Activated CD8-positive, alpha-beta memory T cell treated with anti-CD3 and anti-CD28 coated beads, Interleukin-2, amount 50 U/mL, for 24 hours (primary cell): ENCODE measurements around the gene RAD9B.
"Not testable (repeated sequence)": the region's sequence is repeated elsewhere in the genome, so short reads cannot be mapped to it uniquely, and the experiment has no call there.

Experiments used
- DNase-seq: peaks from one replicate; pipeline ENCODE4 v3.0.0-alpha.2; 2020; ENCODE audit errors: extremely low read depth

RAD9B gene

DNA sequence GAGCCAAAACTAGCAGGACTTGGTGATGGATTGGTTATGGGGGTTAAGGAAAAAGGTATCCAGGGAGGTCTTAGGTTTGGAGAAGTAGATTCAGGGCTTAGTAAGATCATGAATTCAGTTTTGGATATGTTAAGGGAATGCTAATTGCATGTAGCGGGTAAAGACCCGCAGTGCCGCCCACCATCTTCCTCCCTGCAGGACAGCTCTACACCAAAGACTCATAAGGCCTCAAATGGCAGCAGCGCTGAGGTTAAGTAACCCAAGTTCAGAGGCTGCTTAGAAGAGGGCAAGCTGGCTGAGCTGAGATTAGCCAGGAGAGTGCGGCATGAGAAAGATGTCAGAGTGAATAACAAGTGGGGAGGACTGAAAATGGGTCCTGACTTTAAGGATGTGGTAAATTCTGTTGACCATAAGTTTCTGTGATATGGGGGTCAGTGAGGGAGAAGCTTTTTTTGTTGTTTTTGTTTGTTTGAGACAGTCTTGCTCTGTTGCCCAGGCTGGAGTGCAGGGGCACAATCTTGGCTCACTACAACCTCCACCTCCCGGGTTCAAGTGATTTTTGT, 26.2 kb downstream of the RAD9B start:
- DNase-seq = no peak

DNA sequence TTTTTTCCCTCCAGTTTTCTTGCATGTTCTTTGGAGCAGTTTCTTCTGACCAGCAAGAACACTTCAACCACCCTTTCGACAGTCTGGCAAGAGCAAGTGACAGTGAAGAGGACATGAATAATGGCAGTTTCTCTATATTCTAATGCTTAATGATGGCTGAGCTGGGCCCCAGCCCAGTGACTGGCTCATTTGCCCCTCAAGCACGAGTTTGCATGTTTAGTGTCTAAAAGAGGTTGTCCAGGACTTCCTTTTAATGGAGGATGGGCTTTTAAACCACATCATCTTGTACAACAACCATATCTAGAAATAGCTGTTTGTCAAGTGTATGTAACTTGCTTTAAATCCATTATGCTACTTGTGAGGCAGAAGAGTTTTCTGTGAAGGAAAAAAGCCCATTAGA, 28.4 kb downstream of the RAD9B start:
- no peak for DNase-seq

DNA sequence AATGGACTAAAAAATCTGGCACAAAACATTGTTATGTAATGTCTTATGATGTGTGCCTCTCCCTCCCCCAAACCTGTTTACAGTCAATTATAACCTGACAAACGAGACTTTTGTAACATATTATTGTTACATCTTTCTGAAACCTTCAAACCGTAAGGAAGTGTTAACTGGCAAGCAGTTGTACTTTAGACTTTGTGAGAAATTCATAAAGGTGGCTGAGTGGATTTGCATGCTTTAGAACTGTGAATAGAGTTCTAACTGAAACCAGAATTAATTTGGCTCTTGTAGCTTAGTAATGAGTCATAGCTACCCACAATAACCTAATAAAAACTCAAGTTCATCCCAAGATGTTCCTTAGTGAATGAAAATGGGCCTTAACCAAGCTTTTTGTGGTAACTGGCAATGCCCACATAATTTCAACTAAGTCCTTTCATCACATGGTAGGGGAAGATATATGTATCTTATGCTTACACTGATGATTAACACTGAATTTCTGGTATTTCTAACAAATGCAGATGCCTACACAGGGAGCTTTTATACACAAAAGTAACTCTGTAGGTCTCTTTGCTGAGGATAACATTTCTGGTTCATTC, 29.7 kb downstream of the RAD9B start:
- no peak for DNase-seq

DNA sequence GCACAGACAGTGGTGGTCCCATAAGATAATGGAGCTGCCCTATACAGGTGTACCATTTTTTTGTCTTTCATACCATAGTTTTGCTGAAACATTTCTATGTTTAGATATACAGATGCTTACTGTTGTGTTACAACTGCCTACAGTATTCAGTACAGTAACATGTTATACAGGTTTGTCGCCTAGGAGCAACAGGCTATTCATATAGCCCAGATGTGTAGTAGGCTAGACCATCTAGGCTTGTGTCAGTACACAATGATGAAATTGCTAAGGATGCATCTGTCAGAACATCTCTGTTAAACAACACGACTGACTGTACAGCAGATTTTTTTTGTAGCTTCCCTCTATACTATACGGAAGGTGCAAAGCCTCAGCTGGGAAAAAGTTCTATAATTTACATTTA, 30.5 kb downstream of the RAD9B start:
- DNase-seq = no peak

DNA sequence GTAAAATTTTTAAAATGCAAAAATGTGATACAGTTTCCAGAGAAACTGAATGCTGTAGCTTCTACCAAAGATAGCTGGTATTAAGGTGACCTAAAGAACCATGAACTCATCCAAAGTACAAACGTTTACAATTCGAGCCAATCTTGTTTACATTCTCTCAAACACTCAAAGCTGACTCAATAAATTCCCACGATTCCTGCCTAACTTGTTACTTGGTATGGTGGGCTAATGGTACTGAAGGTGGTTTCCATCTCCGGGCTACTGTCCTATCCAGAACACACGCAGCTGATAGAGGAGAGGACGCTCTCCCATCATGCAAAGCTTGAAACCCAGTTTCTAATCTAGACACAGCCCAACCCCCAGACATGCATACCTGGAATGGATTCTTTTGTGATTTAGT, 31.5 kb downstream of the RAD9B start:
- no peak for DNase-seq

DNA sequence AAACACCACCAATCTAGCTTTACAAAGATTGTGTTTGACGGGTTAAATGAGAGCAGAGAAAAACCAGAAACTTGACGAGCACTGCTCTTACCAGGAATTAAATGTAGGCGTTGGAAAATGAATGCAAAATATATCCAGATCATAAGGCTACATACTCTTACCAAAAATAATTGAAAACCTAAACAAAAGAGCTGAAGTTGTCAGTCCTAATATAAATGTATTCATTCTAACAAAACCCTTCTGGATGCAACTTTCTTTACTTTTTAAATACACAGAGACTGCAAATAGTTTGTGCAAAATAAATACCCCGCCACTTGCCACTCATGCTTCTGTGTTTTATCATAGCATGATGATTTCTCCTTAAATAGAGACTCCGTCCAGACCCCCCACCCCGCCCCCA, 32.7 kb downstream of the RAD9B start:
- no peak for DNase-seq

DNA sequence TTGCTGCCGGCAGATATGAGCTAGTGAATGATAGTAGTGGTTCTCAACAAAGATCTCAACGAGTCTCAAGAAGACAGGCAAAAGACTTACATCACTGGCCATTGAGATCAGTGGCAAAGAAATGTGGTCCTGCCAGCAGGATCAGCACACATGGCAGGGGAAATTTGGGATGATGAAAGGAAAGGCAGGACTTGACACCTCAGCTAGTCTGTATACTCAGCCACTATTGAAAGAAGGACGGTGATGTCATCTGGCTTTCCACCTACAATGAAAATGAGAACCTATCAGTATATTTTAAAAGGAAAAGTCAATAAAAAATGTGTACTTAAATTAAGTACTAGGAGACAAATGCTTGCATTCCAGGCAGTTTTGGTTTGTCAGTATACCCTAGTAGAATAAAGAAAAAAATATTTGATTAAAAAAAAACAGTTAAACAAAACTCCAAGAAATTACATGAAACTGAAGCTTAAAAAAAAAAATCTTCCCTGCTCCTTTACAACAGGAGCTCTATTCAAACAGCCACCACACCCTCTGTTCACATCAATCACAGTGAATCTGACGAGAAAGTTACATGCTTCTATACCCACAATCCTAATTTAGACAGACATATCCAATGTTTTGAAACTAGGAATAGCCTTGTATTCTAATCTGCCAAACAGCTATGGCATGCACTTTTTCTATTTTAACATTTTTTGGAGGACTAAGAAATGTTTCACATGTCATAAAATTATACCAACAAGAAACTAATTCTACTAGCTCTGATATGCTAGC, 34.9 kb downstream of the RAD9B start:
- no peak for DNase-seq

DNA sequence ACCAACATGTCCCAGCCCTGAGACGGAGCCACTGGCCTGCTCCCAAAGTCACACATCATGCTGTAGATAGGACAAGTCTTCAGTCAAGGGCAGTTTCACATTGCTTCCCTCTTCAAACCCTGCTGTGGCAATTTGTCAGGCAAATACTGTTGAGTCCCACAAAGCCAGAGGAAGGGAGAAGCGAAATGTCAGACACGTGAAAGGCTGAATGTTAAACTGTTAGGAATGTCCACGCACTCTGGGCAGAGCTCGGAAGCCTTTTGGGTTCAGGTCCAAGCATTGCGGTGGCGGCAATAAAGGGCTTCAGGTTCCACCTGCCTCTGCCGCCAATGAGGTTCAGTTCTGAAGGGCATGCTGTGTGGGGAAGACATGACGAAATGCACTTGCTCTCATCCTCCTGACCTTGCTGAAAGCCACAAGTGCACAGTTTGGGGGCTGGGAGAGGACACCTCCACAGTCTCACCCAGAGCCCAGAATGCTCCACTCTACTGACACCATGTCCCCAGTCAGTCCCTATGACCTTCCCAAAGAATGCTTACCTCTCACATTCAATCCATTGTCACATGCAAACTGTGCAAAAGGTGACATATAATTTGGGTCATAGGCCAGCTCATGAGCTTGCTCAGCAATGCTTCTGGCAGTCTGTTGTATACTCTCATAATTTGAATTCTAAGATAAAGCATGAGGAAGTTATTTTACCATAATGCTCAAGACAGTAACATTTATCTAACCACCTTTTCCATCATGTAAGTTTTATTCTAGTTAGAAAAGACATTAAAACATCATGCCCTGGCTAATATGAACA, 35.7 kb downstream of the RAD9B start:
- no peak for DNase-seq

DNA sequence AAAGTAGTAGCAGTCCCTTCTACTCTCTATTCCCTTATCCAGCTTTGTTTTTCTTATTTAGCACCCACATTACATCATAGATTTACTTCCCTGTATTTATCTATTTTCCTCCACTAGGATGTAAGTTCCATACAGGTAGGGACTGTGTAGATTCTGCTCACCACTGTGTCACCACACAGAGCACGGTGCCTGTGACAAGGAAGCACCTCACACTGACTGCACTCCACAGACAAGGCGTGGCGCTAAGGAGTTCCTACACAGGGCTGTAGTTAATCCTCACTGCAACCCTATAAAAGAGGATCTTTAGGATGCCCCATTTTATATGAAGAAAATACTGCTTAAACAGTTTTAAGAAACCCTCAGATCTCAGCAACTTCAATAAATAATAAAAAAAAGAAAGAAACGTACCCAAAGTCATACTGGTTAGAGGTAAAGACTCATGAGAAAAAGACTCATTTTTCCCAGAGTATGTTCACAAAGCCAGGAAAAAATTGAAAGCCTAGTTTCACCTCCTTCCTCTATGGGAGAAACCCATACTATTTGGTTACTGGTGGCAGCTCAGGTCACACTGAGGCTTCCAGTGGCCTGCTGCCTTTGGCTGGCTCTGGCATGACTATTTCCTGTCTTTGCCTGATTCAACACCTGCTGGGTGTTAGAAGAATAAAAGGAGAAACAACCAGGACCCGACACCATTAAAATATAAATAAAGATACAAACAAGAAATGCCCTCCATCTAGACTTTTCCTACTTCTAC, 36.9 kb downstream of the RAD9B start:
- no peak for DNase-seq

DNA sequence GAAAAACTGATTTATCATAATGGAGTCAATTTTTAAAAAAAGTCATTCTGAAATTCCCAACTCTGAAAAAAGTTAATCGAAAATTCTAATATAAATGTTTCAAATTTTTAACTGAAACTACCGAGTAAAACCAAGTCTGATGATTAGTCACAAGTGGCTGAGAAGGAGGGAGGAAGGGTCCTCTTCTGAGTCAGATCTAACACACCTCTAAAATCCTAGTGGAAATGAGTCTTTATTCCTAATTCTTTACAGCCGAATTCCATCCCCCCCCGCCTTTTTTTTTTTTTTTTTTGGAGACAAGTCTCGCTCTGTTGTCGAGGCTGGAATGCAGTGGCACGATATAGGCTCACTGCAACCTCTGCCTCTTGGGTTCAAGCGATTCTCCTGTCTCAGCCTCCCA, 37.9 kb downstream of the RAD9B start:
- no peak for DNase-seq

DNA sequence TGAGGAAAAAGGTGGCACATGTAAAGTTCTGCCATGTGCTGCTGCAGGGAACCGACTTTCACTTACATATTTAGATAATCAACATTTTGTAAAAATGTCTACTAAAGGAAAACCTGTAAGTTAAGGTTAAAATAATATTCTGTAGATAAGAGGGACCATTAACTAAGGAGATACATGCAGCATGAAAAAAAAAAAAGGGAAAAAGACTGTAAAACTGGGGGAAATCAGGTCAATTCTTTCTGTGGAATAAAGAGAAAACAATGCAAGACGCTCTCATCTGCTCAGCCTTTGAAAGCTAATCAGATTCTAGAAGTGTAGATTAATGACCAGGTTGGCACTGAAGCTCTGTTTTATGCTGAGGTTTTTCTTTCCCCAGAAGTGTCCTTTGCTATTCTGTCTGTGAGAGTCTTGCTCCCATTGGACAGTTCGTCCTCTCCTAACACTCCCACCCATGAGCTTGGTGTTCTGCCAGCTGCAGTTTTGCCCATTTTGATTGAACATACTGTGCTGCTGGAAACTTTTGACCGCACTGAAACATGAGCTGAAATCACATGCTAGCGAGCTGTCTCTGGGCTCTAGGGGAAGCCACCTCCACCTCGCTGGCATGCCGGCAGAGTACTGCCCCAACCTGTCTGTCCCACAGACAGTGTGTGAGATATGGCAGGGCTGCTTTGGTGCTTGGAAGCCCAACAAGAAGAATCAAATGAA, 41.3 kb downstream of the RAD9B start:
- DNase-seq = no peak

DNA sequence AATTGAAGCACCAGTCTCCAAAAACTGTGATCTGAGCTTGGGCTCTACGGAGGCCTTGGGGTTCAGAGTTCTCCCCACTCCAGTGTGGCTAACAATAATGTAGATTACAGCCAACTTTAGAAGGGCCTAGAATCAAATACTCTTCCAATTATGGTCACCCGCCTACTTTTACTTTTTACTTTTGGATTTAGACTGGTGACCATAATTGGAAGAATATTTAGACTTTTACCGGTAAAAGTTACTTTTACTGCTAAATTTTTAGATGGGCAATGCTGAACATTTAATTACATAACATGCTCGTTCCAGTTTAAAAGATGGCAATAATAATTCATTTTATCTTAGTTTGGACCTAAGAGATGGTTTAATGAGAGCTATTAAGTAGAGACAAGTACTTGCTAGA, 41.8 kb downstream of the RAD9B start:
- DNase-seq = no peak

DNA sequence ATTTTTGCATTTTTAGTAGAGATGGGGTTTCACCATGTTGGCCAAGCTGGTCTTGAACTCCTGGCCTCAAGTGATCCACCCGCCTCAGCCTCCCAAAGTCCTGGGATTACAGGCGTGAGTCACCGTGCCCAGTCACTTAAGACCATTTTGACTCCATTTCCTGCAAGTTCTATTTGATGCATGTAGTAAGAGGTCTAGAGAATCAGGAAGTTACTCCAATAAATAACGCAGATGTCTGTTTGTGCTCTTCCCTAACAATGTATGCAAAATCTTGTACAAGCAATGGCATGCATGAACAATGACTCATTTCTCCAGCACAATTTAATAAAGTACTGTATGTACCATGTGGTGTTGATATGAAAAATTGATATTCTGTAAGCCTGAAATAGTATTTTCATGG, 43.1 kb downstream of the RAD9B start:
- DNase-seq = not testable (repeated sequence)

DNA sequence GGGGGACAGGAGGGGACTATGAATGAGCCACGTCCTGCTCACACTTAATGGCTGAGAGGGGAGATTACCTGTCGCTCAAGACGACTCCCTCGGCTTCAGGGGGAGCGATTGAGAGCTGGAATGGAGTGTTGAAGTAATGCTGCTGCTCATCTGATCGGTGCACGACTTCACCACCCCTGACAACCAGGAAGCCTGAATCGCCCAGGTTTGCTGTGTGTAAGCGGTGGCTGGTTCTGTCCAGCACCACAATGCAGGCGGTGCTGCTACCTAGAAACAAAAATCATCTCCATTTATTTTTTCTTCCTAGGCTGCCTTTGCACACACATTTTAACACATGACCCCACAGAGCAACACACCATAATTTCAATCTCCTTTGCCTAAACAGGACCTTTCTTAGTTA, 43.7 kb downstream of the RAD9B start:
- DNase-seq = no peak

DNA sequence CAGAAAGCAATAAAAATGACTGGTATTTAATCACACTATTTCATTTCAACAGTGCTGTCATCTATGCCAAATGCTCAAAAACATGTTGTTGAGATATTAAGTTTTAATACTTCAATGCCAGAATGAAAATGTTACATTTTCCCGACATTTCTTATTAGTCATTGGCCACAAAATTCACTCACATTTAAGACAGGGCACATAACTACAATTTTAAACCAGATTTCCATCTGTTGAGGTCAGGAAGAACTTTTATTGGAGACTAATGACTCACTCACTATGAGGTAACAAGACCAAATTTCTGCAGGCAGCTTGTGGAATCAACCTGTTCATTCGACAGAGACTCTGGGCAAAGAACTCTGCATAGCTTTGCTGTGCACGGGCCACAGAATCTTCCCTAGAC, 44.2 kb downstream of the RAD9B start:
- DNase-seq = no peak

DNA sequence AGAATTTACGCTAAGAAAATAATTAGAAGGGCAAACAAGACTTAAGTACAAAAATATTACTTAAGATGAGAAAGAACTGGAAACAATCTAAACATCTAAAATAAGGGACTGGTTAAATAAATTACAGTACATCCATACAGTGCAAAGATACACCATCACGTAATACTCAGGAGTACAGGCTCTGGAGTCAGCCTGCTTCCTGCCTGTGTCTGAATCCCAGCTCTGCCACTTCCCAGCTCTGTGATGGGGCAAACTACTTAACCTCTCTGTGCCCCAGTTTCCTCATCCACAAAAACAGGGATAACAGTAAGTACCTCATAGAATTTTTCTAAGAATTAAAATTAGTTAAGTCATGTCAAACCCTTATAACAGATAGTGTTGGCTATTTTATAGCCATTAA, 45.0 kb downstream of the RAD9B start:
- no peak for DNase-seq

DNA sequence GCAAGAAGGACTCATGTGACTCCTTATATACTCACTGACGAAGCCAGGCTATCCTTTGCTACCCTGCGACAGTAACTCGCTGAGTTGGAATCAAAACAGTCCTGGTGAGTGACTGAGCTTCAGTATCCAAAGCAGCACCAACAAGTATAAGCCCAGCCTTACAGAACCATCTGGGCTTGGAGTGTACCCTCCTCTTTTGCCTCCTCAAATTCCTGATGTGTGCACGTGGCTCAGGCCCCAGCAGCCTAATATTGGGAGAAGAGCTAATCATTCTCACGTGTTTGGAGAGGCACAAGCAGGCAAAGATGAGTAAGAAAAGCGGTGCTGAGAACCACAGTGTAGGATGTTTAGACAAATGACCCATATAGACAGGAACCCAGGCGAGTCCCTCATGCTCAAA, 46.5 kb downstream of the RAD9B start:
- no peak for DNase-seq

DNA sequence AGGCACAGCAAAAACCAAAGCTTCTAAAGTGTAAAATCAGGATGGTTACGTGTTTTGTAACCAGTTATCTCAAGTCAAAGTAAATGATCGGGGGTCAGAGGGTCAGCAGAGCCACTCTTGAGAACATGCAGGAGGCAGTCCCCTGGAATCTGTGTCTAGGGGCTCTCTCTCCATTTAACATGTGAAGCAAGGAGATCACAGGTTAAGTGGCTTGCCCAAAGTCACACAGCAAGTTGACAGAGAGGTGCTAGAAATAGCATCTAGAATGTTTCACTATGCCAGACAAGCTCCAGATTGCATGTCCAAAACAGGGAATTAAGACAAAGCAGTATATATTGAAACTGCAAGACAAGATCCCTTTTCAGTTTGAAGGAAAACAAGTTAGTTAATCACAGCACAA, 47.6 kb downstream of the RAD9B start:
- no peak for DNase-seq

DNA sequence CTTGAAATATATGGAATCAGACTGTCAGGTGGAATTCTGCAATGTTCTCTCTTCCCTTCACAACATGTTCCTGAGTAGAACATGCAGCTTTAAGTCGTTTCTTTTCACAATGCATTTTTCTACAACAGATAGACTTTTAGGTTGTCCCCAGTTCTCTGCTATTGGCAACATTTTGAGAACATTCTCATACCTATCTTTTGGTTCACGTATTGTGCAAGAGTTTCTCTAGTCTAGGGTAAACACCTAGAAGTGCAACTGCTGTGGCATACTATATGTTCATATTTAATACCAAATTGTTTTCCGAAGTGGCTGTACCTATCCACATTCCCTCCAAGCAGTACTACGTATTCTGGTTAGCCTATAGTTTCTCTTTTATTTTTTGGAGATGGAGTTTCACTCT, 48.9 kb downstream of the RAD9B start:
- no peak for DNase-seq
